ENCODE data around the gene TLE2.

TLE2 gene

GRCh38 chr19:2963122-2963521, 66.0 kb downstream of the TLE2 start:
- in situ Hi-C loops (cut with MboI; ENCODE audit: low sequenced_read_pairs) = loop anchor here (10.0 kb wide), 1 partner anchor 142 kb away; no protein-coding TSS in a partner anchor

DNA sequence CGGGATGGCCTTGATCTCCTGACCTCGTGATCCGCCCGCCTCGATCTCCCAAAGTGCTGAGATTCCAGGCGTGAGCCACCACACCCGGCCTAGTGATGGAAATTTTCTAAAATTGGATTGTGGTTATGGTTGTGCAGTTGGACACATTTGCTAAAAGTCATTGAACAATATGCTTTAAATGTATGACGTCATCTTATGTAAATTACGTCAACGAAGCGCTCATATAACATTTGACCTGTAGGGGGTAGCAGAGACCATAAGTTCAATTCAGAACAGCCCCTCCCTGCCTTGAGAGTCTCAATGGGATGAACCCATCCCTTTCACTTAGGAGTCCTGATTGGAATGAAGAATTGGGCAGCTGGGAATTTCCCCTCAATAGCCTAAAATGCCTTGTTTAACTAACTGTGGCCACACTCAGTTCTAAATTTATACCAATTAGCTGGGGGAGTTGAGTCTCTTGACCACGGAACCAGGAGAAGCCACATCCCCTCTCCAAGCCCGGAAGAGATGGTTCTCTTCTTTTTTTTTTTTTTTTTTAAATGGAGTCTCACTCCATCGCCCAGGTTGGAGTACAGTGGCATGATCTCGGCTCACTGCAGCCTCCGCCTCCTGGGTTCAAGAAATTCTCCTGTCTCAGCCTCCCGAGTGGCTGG, 66.9 kb downstream of the TLE2 start:
- in situ Hi-C loops (cut with MboI; ENCODE audit: low sequenced_read_pairs) = loop anchor here (10.0 kb wide), 1 partner anchor 143 kb away; no protein-coding TSS in a partner anchor

DNA sequence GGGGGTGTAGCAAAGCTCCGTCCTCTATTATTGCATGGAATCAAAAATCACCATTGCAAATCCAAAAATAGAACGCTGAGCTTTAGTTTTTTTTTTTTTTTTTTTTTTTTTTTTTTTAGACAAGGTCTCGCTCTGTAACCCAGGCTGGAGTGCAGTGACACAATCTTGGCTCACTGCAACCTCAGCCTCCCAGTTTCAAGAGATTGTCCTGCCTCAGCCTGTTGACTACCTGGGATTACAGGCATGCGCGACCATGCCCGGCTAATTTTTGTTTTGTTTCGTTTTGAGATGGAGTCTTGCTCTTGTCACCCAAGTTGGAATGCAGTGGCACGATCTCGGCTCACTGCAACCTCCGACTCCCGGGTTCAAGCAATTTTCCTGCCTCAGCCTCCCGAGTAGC, 69.0 kb downstream of the TLE2 start:
- in situ Hi-C loops (cut with MboI; ENCODE audit: low sequenced_read_pairs) = loop anchor here (10.0 kb wide), 1 partner anchor 145 kb away; no protein-coding TSS in a partner anchor

DNA sequence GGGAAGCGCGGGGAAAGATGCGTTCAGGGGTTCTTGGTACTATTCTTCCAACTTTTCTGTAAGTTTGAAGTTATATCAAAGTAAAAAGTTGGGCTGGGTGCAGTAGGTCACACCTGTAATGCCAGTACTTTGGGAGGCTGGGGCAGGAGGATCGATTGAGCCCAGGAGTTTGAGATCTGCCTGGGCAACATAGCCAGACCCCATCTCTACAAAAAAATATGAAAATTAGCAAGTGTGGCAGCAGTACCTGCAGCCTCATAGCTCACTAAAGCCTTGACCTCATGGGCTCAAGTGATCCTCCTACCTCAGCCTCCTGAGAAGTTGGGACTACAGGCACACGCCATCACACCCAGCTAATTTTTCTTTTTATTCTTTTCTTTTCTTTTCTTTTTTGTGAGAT, 71.9 kb downstream of the TLE2 start:
- in situ Hi-C loops (cut with MboI; ENCODE audit: low sequenced_read_pairs) = no loop called here

DNA sequence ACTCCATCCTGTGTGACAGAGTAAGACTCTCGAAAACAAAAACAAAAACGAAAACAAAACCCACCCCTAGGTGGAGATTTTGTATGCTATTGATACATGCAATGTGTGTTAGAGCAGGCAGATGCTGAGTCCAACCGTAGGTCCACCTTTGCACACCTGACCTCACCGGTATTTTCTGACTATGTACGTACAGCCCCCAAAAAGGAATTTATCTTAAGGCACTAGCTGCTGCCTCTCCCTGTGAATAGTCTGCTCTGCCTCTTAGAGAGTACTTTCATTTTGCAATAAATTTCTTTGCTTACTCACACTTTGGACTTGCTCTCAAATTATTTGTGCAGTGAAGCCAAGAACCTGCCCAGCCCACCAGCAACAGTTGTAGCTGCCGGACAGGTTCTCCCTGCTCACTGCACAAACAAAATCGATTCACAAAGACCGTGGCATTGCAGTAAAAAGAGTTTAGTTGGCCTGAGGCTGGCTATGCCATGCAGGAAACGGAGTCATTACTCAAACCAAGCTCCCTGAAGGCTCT, 76.1 kb downstream of the TLE2 start:
- in situ Hi-C loops (cut with MboI; ENCODE audit: low sequenced_read_pairs) = no loop called here

DNA sequence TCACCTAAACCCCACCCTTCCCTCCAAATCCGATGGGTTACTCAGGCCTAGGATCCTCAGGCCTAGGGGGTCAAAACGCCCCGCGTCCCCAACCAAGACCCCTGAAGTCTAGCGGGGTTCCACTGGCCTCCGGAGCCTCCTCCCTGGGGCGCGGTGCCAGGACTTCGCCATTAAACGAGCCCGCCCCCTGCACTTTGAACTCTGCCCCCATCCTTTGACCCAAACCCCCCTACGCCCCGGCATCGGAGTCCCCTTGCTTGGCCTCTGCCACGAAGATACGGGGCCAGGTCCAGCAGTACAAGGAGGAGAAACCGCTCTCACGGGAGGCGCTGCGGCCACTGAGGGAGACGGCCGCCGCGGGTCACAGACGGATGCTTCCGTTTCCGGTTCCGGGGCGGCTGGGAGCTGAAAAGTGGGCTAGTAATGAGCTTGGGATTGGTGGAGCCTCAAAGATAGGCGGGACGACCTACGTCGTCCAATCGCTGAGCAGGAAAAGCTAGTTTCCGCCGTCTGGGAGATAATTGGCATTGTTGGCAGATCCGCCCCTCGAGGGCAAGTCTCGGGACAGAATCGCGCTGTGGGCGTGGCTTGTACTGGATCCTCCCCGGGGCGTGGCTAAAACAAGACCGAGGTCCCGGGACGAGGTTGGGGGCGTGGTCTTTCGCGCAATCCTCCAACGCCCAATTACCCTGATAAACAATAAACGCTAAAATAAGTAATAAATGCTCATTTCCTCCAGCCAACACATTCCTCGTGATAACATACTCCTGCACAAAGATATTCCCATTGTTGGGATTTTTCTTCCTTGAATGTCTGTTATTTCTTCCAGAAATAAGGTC, 78.6 kb downstream of the TLE2 start:
- in situ Hi-C loops (cut with MboI; ENCODE audit: low sequenced_read_pairs) = no loop called here

DNA sequence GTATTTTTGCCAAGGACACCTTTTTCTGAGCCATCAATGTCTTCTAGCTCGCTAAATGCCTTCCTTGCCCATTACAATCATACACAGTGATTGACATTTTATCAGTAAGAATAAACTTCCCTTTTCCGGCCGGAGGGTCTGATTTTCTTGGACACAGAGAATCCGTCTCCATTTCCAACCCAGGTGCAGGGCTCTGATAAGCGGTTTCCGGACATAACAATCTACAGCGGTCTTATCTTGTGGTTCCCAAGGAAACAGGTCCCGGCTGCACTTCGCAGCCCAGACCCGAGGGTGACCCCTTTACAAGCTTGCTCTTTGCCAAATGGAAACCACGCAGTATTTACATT, 79.2 kb downstream of the TLE2 start:
- in situ Hi-C loops (cut with MboI; ENCODE audit: low sequenced_read_pairs) = loop anchor here (25.0 kb wide), 1 partner anchor 113 kb away; the partner anchor contains the start of gene ZNF555

Measured in HL-60/S4 treated with phorbol 12-myristate 13-acetate at 8.2 ng/mL for 4 days and 3 days (cell line).